HG02763 (cell line): ENCODE results near the gene PVALB.
"Not testable (repeated sequence)": the region's sequence is repeated elsewhere in the genome, so short reads cannot be mapped to it uniquely, and the experiment has no call there.

Experiments
- ATAC-seq: cut with Tn5 transposase; IDR thresholded peaks from one replicate; pipeline ENCODE4 v1.9.1; 2021; ENCODE audit warnings: mild to moderate bottlenecking, moderate library complexity; ENCODE audit not compliant: unreplicated experiment

PVALB gene

GRCh38 chr22:36759481-36760159, 57.2 kb downstream of the PVALB start:
- ATAC-seq, result no peak

GRCh38 chr22:36758792-36759271, 58.0 kb downstream of the PVALB start:
- ATAC-seq, result no peak

GRCh38 chr22:36757668-36758211, 59.1 kb downstream of the PVALB start:
- ATAC-seq, result no peak

GRCh38 chr22:36756746-36757655, 59.8 kb downstream of the PVALB start:
- no peak for ATAC-seq

GRCh38 chr22:36756031-36756430, 60.8 kb downstream of the PVALB start:
- no peak for ATAC-seq

- no peak for ATAC-seq
Measured at GRCh38 chr22:36755316-36755715, 61.5 kb downstream of the PVALB start.

GRCh38 chr22:36754881-36755280, 62.0 kb downstream of the PVALB start:
- not testable (repeated sequence) for ATAC-seq

- no peak for ATAC-seq
Measured at GRCh38 chr22:36753916-36754315, 62.9 kb downstream of the PVALB start.

- no peak for ATAC-seq
Measured at GRCh38 chr22:36753120-36753802, 63.6 kb downstream of the PVALB start.
